K562 (cell line): Measurements from ENCODE around the gene BPIFB6. TPM values are rescaled to one million over a fixed set of nuclear protein-coding genes. Genes with fewer than 3 reads are reported as not detected.

ENCODE experiments used
- ATAC-seq: fragments of 200-7000 bp; cut with Tn5 transposase; 3 replicates; pipeline ENCODE4 v1.9.1; 2020; ENCODE audit warnings: moderate library complexity
- BruUV-seq: library from RNA; stranded (reverse); fragments of 400-500 nt; replicated peaks from 2 replicates; lab custom pipeline; 2021; lab: Mats Ljungman, UMichigan
- CTCF ChIA-PET: fragments of 300-600 bp; formaldehyde crosslinking; extraction: SDS; loops from one replicate; lab custom pipeline; 2021; ENCODE audit warnings: low intra/inter-chr PET ratio; lab: Yijun Ruan, JAX
- POLR2A ChIA-PET: fragments of 300-600, 350-650 bp; sonication (Branson Sonifier 250); formaldehyde crosslinking; extraction: SDS; loops from one replicate; lab custom pipeline; 2021; ENCODE audit warnings: antibody characterized with exemption, inconsistent platforms; lab: Yijun Ruan, JAX
- DNase-seq, 4 experiments: peaks; one replicate each; pipeline versions ENCODE4 v3.0.0 to v3.0.0-alpha.2; 2011 to 2018; ENCODE audit warnings: low spot score in 3 of 4, mixed read lengths in 3 of 4; ENCODE audit errors: extremely low read depth in 1 of 4
- FAIRE-seq: peaks from 2 replicates; lab custom pipeline; 2011; peaks lifted over from hg19 to GRCh38; lab: Jason Lieb, UNC
- H2AFZ ChIP-seq: 2 replicates; pipeline ENCODE4 v1.6.0; 2011; ENCODE audit warnings: low read depth, low read length, control low read depth, inconsistent platforms
- H3K27ac ChIP-seq: fragments of 200-600 bp; 3 replicates; pipeline ENCODE4 v1.8.0; 2011; ENCODE audit warnings: low read depth, mild to moderate bottlenecking, control low read depth, inconsistent platforms, low read length, moderate library complexity, mixed read lengths; ENCODE audit errors: extremely low read depth
- H3K27me3 ChIP-seq, 2 experiments: fragments of 300-600 bp in 1 of 2; 2 replicates in 1 of 2; 3 replicates in 1 of 2; pipeline versions ENCODE4 v1.6.0 to v1.8.0; 2011; ENCODE audit warnings: inconsistent platforms in 2 of 2, low read length in 2 of 2, mild to moderate bottlenecking in 1 of 2, mixed read lengths in 1 of 2, moderate library complexity in 1 of 2; ENCODE audit not compliant: control insufficient read depth in 2 of 2, insufficient read depth in 2 of 2
- H3K36me3 ChIP-seq: fragments of 300-600 bp; 3 replicates; pipeline ENCODE4 v1.8.0; 2011; ENCODE audit warnings: mild to moderate bottlenecking, low read length, inconsistent platforms; ENCODE audit not compliant: control insufficient read depth, insufficient read depth
- H3K4me1 ChIP-seq, 2 experiments: fragments of 200-600 bp in 1 of 2; replicated peaks in 1 of 2; 2 replicates in 1 of 2; 3 replicates in 1 of 2; pipeline versions ENCODE4 v1.5.1 to v1.8.0; 2011; ENCODE audit warnings: inconsistent platforms in 2 of 2, low read length in 2 of 2, mild to moderate bottlenecking in 1 of 2, mixed read lengths in 1 of 2, moderate library complexity in 1 of 2; ENCODE audit not compliant: control insufficient read depth in 2 of 2, insufficient read depth in 2 of 2
- H3K4me2 ChIP-seq: 2 replicates; pipeline ENCODE4 v1.6.1; 2011; ENCODE audit warnings: low read length, control low read depth, inconsistent platforms, mixed read lengths; ENCODE audit not compliant: insufficient read depth
- H3K4me3 ChIP-seq: fragments of 200-600 bp; sonication (generic), shearing (Covaris generic); 2 replicates; pipeline ENCODE4 v1.5.1; 2016; ENCODE audit warnings: control low read depth, inconsistent platforms
- H3K79me2 ChIP-seq: fragments of 200-600 bp; 3 replicates; pipeline ENCODE4 v1.8.0; 2011; ENCODE audit warnings: low read length, inconsistent platforms; ENCODE audit not compliant: control insufficient read depth, insufficient read depth
- H3K9ac ChIP-seq, 2 experiments: 2 replicates each; pipeline versions ENCODE4 v1.6.0 to v1.6.1; 2011; ENCODE audit warnings: low read depth in 2 of 2, low read length in 2 of 2, control low read depth in 1 of 2, inconsistent platforms in 1 of 2, mild to moderate bottlenecking in 1 of 2, mixed read lengths in 1 of 2; ENCODE audit not compliant: insufficient read depth in 1 of 2
- H3K9me1 ChIP-seq: one replicate; pipeline ENCODE4 v1.6.0; 2011; ENCODE audit warnings: inconsistent platforms, mild to moderate bottlenecking, low read length, moderate library complexity; ENCODE audit not compliant: control insufficient read depth, insufficient read depth
- H3K9me3 ChIP-seq: replicated peaks from 2 replicates; pipeline ENCODE4 v1.5.1; 2011; ENCODE audit warnings: low read depth, low read length, inconsistent platforms; ENCODE audit not compliant: control insufficient read depth, insufficient read depth
- H4K20me1 ChIP-seq: replicated peaks from 2 replicates; pipeline ENCODE4 v1.6.1; 2011; ENCODE audit warnings: low read length, inconsistent platforms, mixed read lengths; ENCODE audit not compliant: control insufficient read depth, insufficient read depth
- HNRNPLL ChIP-seq: fragments of 200-400 bp; formaldehyde crosslinking; IDR thresholded peaks from 2 replicates; pipeline ENCODE4 v1.6.1; 2017; ENCODE audit warnings: low read length, low read depth, mild to moderate bottlenecking; ENCODE audit not compliant: poor library complexity, severe bottlenecking
- NUFIP1 ChIP-seq: fragments of 450-650 bp; IDR thresholded peaks from 2 replicates; pipeline ENCODE4 v1.6.1; 2018; ENCODE audit not compliant: partially characterized antibody
- ZFP36 ChIP-seq: fragments of 150-350 bp; IDR thresholded peaks from 2 replicates; pipeline ENCODE4 v1.6.1; 2018; ENCODE audit warnings: low read length, low read depth; ENCODE audit not compliant: partially characterized antibody
- ZNF785 ChIP-seq: fragments of 250-450 bp; sonication (Bioruptor Pico); IDR thresholded peaks from 2 replicates; pipeline ENCODE4 v1.4.0; 2020; ENCODE audit warnings: mild to moderate bottlenecking
- WGBS: fragments of 100-300 bp; shearing (Covaris generic); methylation state at CpG from one replicate; pipeline ENCODE4 v1.1.6; 2016; ENCODE audit warnings: low coverage, mixed read lengths; ENCODE audit not compliant: insufficient coverage; ENCODE audit errors: missing lambda C conversion rate; 5-methylcytosine and 5-hydroxymethylcytosine counted together
- in situ Hi-C: fragments of 300-500 bp; cut with MboI; formaldehyde crosslinking; loops from 4 replicates; pipeline ENCODE4 v1.15.0; 2018; ENCODE audit warnings: inconsistent platforms, mixed read lengths
- intact Hi-C: fragments of 100-400 bp; cut with micrococcal nuclease; formaldehyde crosslinking; loops from 2 replicates; pipeline ENCODE4 v1.14.2; 2022
- polyA plus RNA-seq, 8 experiments: library from polyadenylated mRNA; depleted of rRNA in 4 of 8; stranded (reverse) in 5 of 8; unstranded in 3 of 8; fragments of >200 nt; fragmentation: Nextera tagmentation in 2 of 8; fragmentation: Illumina TruSeq in 1 of 8; extraction: Ambion mirVana in 2 of 8; extraction: Trizol in 1 of 8; gene quantifications; 2 replicates each; pipeline versions ENCODE4 v1.2.1 to v1.2.3, GENCODE V29; 2011 to 2014; ENCODE audit warnings: inconsistent platforms in 1 of 8, missing spikeins in 1 of 8
- total RNA-seq, 7 experiments: library from RNA; depleted of rRNA in 6 of 7; stranded (reverse); fragments of >200 nt in 6 of 7; fragmentation: Illumina TruSeq in 2 of 7; extraction: Trizol in 2 of 7; gene quantifications; 2 replicates each; pipeline versions ENCODE4 v1.2.1 to v1.2.3, GENCODE V29; 2011 to 2021; ENCODE audit warnings: low replicate concordance in 1 of 7

BPIFB6 gene
- total and polyA plus RNA-seq, 9 of the 15 experiments (the other 6 are each of a cell fraction or from before 2014, with no cell fraction given), result not detected

DNA sequence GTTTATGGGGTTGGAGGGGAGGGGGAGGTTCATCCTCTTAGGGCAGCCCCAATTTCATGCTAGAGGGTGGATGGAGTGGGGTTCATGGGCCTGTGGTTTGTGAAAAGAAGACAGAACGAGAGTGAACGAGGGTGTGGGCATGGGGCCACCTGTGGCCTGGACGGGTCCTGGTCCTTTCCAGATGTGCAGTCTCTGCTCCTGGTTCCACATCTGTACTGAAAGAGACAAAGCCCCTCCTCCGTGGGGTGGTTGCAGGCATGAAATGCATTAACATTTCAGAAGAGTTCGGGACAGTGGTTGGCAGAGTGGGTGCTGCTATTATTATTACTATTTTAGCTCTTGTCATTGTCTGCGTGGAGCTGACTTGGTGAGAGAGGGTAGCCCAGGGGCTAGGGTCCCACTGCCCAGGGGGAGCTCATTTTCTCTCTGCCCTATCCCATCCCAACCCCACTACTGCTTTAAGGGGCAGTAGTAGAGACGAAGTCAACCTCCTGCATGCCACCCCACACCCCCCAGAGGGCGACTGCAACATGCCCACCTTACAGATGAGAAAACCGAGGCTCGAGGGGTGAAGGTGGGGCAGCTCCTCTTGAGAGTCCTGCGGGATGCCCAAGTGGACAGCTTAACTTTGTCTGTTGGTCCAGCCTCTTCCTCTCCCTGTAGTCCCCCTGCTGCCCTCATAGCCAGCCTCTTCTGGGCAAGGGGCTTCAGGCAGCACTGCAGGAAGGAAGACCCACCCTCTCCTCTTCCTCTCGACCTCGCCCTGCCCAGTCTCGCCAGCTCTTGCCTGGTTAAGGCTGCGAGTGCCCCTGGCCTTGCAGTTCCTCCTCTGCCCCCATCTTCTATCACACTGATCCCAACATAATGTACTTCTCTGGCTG lies 15.5 kb upstream of the BPIFB6 start:
- no peak overlapping the region for H2AFZ ChIP-seq
- POLR2A ChIA-PET, result interaction anchor here (0.6 kb wide), 1 partner anchor 250 kb away, joined by 3 read pairs; no protein-coding TSS in a partner anchor
- intact Hi-C loops, result no loop called here
- H3K27ac ChIP-seq, result no peak overlapping the region
- CTCF ChIA-PET, result no interaction called here
- H3K9me3 ChIP-seq, result no peaks in the 10 kb centered on the region
- no peaks in the 10 kb centered on the region; the same call in 1 of the 2 replicates for H4K20me1 ChIP-seq
- H3K36me3 ChIP-seq, result no peaks in the 10 kb centered on the region
- no peak for DNase-seq
- no TSS peak for BruUV-seq
- in situ Hi-C loops, result no loop called here
- TF ChIP-seq NUFIP1 (no peak), HNRNPLL (no peak), ZNF785 (CRISPR knock-in tag) (no peak), ZFP36 (no peak)
- H3K4me2 ChIP-seq, result no peak overlapping the region
- no peak for ATAC-seq
- FAIRE-seq, result no peak
- 0% methylated on average over 14 of the region's 15 CpGs for WGBS
- H3K4me3 ChIP-seq, result no peak overlapping the region
- no peaks in the 10 kb centered on the region for H3K79me2 ChIP-seq
- peaks cover 7 to 50% of the 10 kb centered on the region in 2 experiments; a peak in 4 of 5 replicates for H3K27me3 ChIP-seq
- H3K4me1 ChIP-seq, result peaks cover 0 to 3% of the 10 kb centered on the region in 2 experiments; a peak in 1 of 5 replicates
- no peak overlapping the region for H3K9ac ChIP-seq
- peaks cover 2% of the 10 kb centered on the region for H3K9me1 ChIP-seq
